PFSK-1 (cell line): ENCODE data around the gene MAPK12.
A peak's percentile ranks its signal among the peaks of the same experiment; 100 is the strongest.

ENCODE experiments used
- FOXP2 ChIP-seq: optimal IDR thresholded peaks from 2 replicates; pipeline ENCODE3; 2011; ENCODE audit warnings: borderline replicate concordance, control low read depth, inconsistent platforms; ENCODE audit not compliant: insufficient read depth; ENCODE audit errors: extremely low read length, extremely low read depth
- POLR2AphosphoS5 ChIP-seq: IDR thresholded peaks from 2 replicates; pipeline ENCODE4 v1.6.1; 2012; ENCODE audit warnings: low read depth, mild to moderate bottlenecking, control low read depth, low read length, moderate library complexity
- SIN3A ChIP-seq: IDR thresholded peaks from 2 replicates; pipeline ENCODE4 v1.6.1; 2012; ENCODE audit warnings: mild to moderate bottlenecking, low read length, moderate library complexity, borderline replicate concordance; ENCODE audit not compliant: insufficient read depth
- TAF1 ChIP-seq: IDR thresholded peaks from 2 replicates; pipeline ENCODE4 v1.6.1; 2012; ENCODE audit warnings: low read length, control low read depth, borderline replicate concordance; ENCODE audit not compliant: insufficient read depth
- TF ChIP-seq, protein P1 (sequence below), 2 experiments: IDR thresholded peaks; 2 replicates each; pipeline versions ENCODE4 v1.6.1 to v1.8.0; 2011 to 2012; ENCODE audit warnings: low read depth in 2 of 2, low read length in 2 of 2, control low read depth in 1 of 2, inconsistent platforms in 1 of 2, mild to moderate bottlenecking in 1 of 2, moderate library complexity in 1 of 2; ENCODE audit not compliant: insufficient read depth in 1 of 2

Gene MAPK12

DNA sequence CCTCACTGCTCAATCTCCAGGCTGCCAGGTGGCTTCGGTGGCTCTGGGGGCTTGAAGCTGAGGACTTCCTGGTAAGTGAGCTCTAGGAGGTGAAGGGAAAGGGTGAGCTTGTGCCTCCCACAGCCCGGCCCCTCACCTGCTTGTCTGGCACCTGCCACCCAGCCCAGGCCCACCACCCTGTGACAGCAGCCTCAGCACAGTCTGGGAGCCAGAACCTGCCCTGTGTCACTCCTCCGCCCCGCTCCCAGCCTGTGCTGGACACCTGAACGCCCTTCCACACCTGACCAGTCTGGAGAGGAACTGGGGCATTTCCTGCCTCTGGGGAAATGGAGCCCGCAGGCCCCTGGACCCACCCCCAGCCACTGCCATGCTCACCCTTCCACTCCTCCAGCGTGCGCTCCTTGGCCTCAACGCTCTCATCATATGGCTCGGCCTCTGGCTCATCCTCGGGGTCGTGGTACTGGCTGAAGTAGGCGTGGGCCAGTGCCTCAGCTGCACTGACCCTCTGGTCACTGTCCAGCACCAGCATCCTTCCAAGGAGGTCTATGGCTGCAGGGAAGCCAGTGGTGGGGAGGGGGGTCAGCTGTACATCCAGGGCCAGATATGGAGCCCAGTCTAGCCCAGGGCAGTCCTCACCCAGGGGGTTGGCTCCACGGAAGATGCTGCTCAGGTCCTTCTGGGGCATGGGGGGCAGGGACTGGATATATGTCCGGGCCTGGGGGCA lies 3.6 kb upstream of the MAPK12 start:
- TF ChIP-seq, protein P1, sequence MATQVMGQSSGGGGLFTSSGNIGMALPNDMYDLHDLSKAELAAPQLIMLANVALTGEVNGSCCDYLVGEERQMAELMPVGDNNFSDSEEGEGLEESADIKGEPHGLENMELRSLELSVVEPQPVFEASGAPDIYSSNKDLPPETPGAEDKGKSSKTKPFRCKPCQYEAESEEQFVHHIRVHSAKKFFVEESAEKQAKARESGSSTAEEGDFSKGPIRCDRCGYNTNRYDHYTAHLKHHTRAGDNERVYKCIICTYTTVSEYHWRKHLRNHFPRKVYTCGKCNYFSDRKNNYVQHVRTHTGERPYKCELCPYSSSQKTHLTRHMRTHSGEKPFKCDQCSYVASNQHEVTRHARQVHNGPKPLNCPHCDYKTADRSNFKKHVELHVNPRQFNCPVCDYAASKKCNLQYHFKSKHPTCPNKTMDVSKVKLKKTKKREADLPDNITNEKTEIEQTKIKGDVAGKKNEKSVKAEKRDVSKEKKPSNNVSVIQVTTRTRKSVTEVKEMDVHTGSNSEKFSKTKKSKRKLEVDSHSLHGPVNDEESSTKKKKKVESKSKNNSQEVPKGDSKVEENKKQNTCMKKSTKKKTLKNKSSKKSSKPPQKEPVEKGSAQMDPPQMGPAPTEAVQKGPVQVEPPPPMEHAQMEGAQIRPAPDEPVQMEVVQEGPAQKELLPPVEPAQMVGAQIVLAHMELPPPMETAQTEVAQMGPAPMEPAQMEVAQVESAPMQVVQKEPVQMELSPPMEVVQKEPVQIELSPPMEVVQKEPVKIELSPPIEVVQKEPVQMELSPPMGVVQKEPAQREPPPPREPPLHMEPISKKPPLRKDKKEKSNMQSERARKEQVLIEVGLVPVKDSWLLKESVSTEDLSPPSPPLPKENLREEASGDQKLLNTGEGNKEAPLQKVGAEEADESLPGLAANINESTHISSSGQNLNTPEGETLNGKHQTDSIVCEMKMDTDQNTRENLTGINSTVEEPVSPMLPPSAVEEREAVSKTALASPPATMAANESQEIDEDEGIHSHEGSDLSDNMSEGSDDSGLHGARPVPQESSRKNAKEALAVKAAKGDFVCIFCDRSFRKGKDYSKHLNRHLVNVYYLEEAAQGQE (IDR thresholded peaks at IDR 0.05; ENCODE audit: insufficient read depth in 1 of 2, low read depth in 2 of 2, low read length in 2 of 2), result peak; percentile 56 to 71
- TF ChIP-seq POLR2AphosphoS5, result no peak

- TF ChIP-seq, protein P1 (IDR thresholded peaks at IDR 0.05; ENCODE audit: insufficient read depth in 1 of 2, low read depth in 2 of 2, low read length in 2 of 2), result no peak
- no peak for TF ChIP-seq TAF1
- TF ChIP-seq POLR2AphosphoS5, result no peak
- no peak for TF ChIP-seq FOXP2
- no peak for TF ChIP-seq SIN3A
Observed at GRCh38 chr22:50264104-50264745, 2.7 kb upstream of the MAPK12 start.

DNA sequence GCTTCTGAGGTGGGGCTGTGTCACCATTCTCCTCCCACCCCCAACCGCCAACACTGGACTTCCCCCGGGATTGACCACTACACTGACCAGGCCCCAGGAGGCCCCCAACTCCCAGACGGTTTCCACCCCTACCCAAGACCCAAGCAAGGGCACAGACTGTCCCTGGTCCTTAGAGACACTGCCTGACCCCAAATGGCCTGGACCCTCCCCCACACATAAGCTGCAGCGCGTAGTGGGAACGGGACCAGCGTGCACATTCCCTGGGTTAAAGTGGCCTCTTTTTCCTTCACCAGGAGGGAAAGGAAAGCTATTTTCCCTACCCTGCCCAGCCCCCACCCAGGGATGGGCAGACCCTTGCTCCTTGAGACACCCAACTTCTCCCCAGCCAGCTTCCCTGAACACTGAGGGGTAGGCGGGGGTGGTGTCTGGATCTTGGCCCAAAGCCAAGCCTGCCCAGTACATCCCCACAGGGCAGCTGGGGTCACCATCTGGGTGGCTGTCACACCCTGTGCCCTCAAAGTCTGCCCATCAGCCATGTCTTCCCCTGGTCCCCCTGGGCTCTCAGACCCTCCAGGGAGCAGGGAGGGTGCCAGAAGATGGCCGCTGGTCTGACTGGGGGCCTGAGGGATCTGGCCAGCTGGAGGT lies 1.6 kb upstream of the MAPK12 start:
- TF ChIP-seq, protein P1 (IDR thresholded peaks at IDR 0.05; ENCODE audit: insufficient read depth in 1 of 2, low read depth in 2 of 2, low read length in 2 of 2), result no peak
- TF ChIP-seq FOXP2, result no peak
- TF ChIP-seq TAF1, result no peak
- TF ChIP-seq SIN3A, result no peak
- TF ChIP-seq POLR2AphosphoS5, result no peak

DNA sequence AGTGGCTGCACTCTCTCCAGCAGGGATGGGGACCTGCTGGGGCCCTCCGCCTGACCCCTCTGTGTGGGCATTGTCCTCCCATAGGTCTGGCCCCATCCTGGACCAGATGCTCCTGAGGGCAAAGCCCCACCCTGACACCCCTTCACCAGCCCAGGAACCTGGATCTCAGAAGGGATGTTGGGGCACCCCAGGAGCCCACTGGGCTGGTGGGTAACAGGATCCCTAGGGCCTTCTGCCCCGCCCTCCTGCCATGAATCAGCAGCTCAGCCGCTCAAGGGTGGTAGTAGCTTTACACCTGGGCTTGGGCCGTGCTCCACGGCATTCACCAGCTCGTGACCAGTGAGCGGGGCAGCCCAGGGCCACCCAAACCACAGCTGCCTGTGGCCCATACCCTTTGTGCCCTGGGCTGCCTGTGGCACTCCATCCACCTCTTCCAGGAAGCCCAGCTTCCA lies 1.0 kb upstream of the MAPK12 start:
- TF ChIP-seq TAF1 (no peak), SIN3A (no peak), POLR2AphosphoS5 (no peak), FOXP2 (no peak)
- TF ChIP-seq, protein P1 (IDR thresholded peaks at IDR 0.05; ENCODE audit: insufficient read depth in 1 of 2, low read depth in 2 of 2, low read length in 2 of 2), result no peak
